Upper lobe of right lung (tissue), 1 donor: ENCODE results near the gene TMEM145. TPM values are rescaled to one million over a fixed set of nuclear protein-coding genes. Genes with fewer than 3 reads are reported as not detected.

ENCODE experiments used
- ATAC-seq: fragments of 200-7000 bp; cut with Tn5 transposase; one replicate; pipeline ENCODE4 v1.9.1; 2020; ENCODE audit warnings: mild to moderate bottlenecking, moderate library complexity
- DNase-seq: peaks from one replicate; pipeline ENCODE4 v3.0.0-alpha.2; 2020
- H3K27ac ChIP-seq: fragments of 200-600 bp; one replicate; pipeline ENCODE4 v1.8.0; 2022
- H3K27me3 ChIP-seq: fragments of 200-600 bp; one replicate; pipeline ENCODE4 v1.8.0; 2022; ENCODE audit warnings: mild to moderate bottlenecking
- H3K36me3 ChIP-seq: fragments of 200-600 bp; one replicate; pipeline ENCODE4 v1.8.0; 2022
- H3K4me1 ChIP-seq: fragments of 200-600 bp; one replicate; pipeline ENCODE4 v1.8.0; 2022
- H3K4me3 ChIP-seq: fragments of 200-600 bp; one replicate; pipeline ENCODE4 v1.8.0; 2022; ENCODE audit warnings: mild to moderate bottlenecking
- H3K9me3 ChIP-seq: fragments of 200-600 bp; one replicate; pipeline ENCODE4 v1.8.0; 2022
- CTCF ChIP-seq: fragments of 200-600 bp; IDR thresholded peaks from one replicate; pipeline ENCODE4 v1.8.0; 2022; ENCODE audit warnings: antibody characterized with exemption
- intact Hi-C: fragments of 100-400 bp; cut with DNase I; formaldehyde crosslinking; loops from one replicate; pipeline ENCODE4 v1.11.0; 2022
- total RNA-seq: library from RNA; stranded (reverse); fragmentation: NEBNext Ultra II Directional; extraction: Animal tissue kit (Norgen Biotek cat#: 25700); gene quantifications from one replicate; pipeline ENCODE4 v1.2.1, GENCODE V29; 2021
- donor health status: DM: no; HTN: yes; CAD: no; lungs with severe emphysema.

TMEM145 gene
- total RNA-seq, 1 donor from 2014 or later, result 0.35 TPM

- Histone ChIP-seq H3K4me3 (no peak overlapping the region), H3K36me3 (peaks cover 6% of the 10 kb centered on the region), H3K4me1 (no peaks in the 10 kb centered on the region), H3K27me3 (no peaks in the 10 kb centered on the region), H3K9me3 (no peaks in the 10 kb centered on the region), H3K27ac (no peak overlapping the region)
- ATAC-seq (no peak), DNase-seq (no peak)
- intact Hi-C loops, result no loop called here
- no peak for TF ChIP-seq CTCF
Observed at GRCh38 chr19:42350417-42350816, 37.3 kb downstream of the TMEM145 start.

- Histone ChIP-seq H3K4me3 (no peak overlapping the region), H3K36me3 (peaks cover 7% of the 10 kb centered on the region), H3K27me3 (no peaks in the 10 kb centered on the region), H3K27ac (no peak overlapping the region), H3K9me3 (no peaks in the 10 kb centered on the region), H3K4me1 (no peaks in the 10 kb centered on the region)
- no peak for DNase-seq
- TF ChIP-seq CTCF, result no peak
- ATAC-seq, result no peak
- intact Hi-C loops, result no loop called here
Observed at GRCh38 chr19:42351079-42351735, 38.1 kb downstream of the TMEM145 start.

GRCh38 chr19:42352301-42353259 is 39.5 kb downstream of the TMEM145 start:
- Histone ChIP-seq H3K9me3 (no peaks in the 10 kb centered on the region), H3K4me1 (no peaks in the 10 kb centered on the region), H3K36me3 (peaks cover 21% of the 10 kb centered on the region), H3K27me3 (no peaks in the 10 kb centered on the region), H3K4me3 (no peak overlapping the region), H3K27ac (no peak overlapping the region)
- no peak for TF ChIP-seq CTCF
- no peak for DNase-seq
- no peak for ATAC-seq
- intact Hi-C loops, result no loop called here

- Histone ChIP-seq H3K4me1 (no peaks in the 10 kb centered on the region), H3K9me3 (no peaks in the 10 kb centered on the region), H3K36me3 (peaks cover 27% of the 10 kb centered on the region), H3K27me3 (no peaks in the 10 kb centered on the region), H3K4me3 (no peak overlapping the region), H3K27ac (no peak overlapping the region)
- intact Hi-C loops, result no loop called here
- ATAC-seq (no peak), DNase-seq (no peak)
- TF ChIP-seq CTCF, result no peak
Observed at GRCh38 chr19:42353341-42354015, 40.4 kb downstream of the TMEM145 start.

- TF ChIP-seq CTCF, result no peak
- ATAC-seq (no peak), DNase-seq (no peak)
- peaks cover 27% of the 10 kb centered on the region for H3K36me3 ChIP-seq
- H3K27ac ChIP-seq, result no peak overlapping the region
- intact Hi-C loops, result no loop called here
- no peaks in the 10 kb centered on the region for H3K27me3 ChIP-seq
- H3K4me3 ChIP-seq, result no peak overlapping the region
- H3K9me3 ChIP-seq, result no peaks in the 10 kb centered on the region
- no peaks in the 10 kb centered on the region for H3K4me1 ChIP-seq
Observed at GRCh38 chr19:42355896-42356295, 42.8 kb downstream of the TMEM145 start.
